Prostate gland (tissue), 2 donors: Measurements from ENCODE around the gene PAX8. TPM values are rescaled to one million over a fixed set of nuclear protein-coding genes. Genes with fewer than 3 reads are reported as not detected.

Experiments used
- total RNA-seq, 2 donors: library from RNA; depleted of rRNA; stranded (reverse); fragments of >200 nt; gene quantifications; one replicate each; pipeline ENCODE4 v1.1.0, GENCODE V29; 2016

The PAX8 gene
- total RNA-seq, 2 donors from 2014 or later: 1.0 to 3.8 TPM

Other genes with a start within 250 kb of the PAX8 start
- gene IL36B, start 226.1 kb downstream of the PAX8 start, total RNA-seq: not detected
- not detected for gene IL36RN, start 219.7 kb downstream of the PAX8 start, total RNA-seq
- not detected for gene IL1F10, start 211.0 kb downstream of the PAX8 start, total RNA-seq
- 1 to 10 TPM; 3.7 to 4.4 TPM for gene IL1RN, start 151.3 kb downstream of the PAX8 start, total RNA-seq
- gene PSD4, start 105.0 kb downstream of the PAX8 start, total RNA-seq: 100 to 1,000 TPM; 139 to 221 TPM
- 10 to 100 TPM; 19.3 to 25.0 TPM for gene ZNG1B, start 158.8 kb upstream of the PAX8 start, total RNA-seq
- gene FOXD4L1, start 219.7 kb upstream of the PAX8 start, total RNA-seq: not detected